Ishikawa (cell line): Measurements from ENCODE around the gene SPOCK1.

ENCODE experiments used
- CEBPB ChIP-seq: IDR thresholded peaks from 2 replicates; pipeline ENCODE4 v1.6.1; 2012
- EGR1 ChIP-seq: IDR thresholded peaks from 2 replicates; pipeline ENCODE4 v1.6.1; 2012
- EP300 ChIP-seq: IDR thresholded peaks from 2 replicates; pipeline ENCODE4 v1.6.1; 2012; ENCODE audit warnings: borderline replicate concordance
- NFIC ChIP-seq: IDR thresholded peaks from 2 replicates; pipeline ENCODE4 v1.6.1; 2012
- RAD21 ChIP-seq: IDR thresholded peaks from 2 replicates; pipeline ENCODE4 v1.6.1; 2012; ENCODE audit warnings: low read depth
- TAF1 ChIP-seq: IDR thresholded peaks from 2 replicates; pipeline ENCODE4 v1.6.1; 2012; ENCODE audit warnings: low read depth, mild to moderate bottlenecking
- TCF12 ChIP-seq: IDR thresholded peaks from 2 replicates; pipeline ENCODE4 v1.6.1; 2012; ENCODE audit warnings: low read depth
- ZBTB7A ChIP-seq: IDR thresholded peaks from 2 replicates; pipeline ENCODE4 v1.6.1; 2012; ENCODE audit warnings: low read depth
- TF ChIP-seq, protein P1 (sequence below): IDR thresholded peaks from 2 replicates; pipeline ENCODE4 v1.6.1; 2012; ENCODE audit warnings: low read depth, mild to moderate bottlenecking

DNA sequence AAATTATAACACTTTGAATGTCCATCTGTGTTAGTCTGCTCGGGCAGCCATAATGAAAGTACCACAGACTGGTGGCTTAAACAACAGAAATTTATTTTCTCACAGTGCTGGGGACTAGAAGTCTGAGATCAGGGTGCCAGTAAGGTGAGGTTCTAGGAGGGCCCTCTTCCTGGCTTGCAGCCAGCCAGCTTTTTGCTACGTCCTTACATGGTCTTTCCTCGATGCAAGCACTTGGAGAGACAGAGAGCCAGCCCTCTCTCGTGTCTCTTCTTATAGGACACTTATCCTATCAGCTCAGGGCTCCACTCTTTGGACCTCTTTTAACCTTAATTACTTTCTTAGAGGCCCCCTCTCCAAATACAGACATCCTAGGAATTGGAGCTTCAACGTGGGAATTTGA lies 351.8 kb downstream of the SPOCK1 start:
- no peak for TF ChIP-seq TAF1
- TF ChIP-seq ZBTB7A: no peak
- TF ChIP-seq NFIC: no peak
- TF ChIP-seq EP300: no peak
- TF ChIP-seq, protein P1, sequence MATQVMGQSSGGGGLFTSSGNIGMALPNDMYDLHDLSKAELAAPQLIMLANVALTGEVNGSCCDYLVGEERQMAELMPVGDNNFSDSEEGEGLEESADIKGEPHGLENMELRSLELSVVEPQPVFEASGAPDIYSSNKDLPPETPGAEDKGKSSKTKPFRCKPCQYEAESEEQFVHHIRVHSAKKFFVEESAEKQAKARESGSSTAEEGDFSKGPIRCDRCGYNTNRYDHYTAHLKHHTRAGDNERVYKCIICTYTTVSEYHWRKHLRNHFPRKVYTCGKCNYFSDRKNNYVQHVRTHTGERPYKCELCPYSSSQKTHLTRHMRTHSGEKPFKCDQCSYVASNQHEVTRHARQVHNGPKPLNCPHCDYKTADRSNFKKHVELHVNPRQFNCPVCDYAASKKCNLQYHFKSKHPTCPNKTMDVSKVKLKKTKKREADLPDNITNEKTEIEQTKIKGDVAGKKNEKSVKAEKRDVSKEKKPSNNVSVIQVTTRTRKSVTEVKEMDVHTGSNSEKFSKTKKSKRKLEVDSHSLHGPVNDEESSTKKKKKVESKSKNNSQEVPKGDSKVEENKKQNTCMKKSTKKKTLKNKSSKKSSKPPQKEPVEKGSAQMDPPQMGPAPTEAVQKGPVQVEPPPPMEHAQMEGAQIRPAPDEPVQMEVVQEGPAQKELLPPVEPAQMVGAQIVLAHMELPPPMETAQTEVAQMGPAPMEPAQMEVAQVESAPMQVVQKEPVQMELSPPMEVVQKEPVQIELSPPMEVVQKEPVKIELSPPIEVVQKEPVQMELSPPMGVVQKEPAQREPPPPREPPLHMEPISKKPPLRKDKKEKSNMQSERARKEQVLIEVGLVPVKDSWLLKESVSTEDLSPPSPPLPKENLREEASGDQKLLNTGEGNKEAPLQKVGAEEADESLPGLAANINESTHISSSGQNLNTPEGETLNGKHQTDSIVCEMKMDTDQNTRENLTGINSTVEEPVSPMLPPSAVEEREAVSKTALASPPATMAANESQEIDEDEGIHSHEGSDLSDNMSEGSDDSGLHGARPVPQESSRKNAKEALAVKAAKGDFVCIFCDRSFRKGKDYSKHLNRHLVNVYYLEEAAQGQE: no peak
- no peak for TF ChIP-seq EGR1
- no peak for TF ChIP-seq RAD21
- no peak for TF ChIP-seq CEBPB
- TF ChIP-seq TCF12: no peak
